ENCODE data around the gene USP47. TPM values are rescaled to one million over a fixed set of nuclear protein-coding genes. Genes with fewer than 3 reads are reported as not detected.

USP47 gene
- total and polyA plus RNA-seq, 2 of the 8 experiments (the other 6 are each of a cell fraction or from before 2014, with no cell fraction given) = 4.2 to 21.3 TPM

GRCh38 chr11:12007230-12007593 lies 165.4 kb downstream of the USP47 start:
- Histone ChIP-seq H3K56ac (replicated peaks; ENCODE audit: insufficient read length, low read depth, low read length) (no peak overlapping the region), H3K23me2 (ENCODE audit: low read depth, low read length) (peaks cover 12% of the 10 kb centered on the region; the same call in 1 of the 2 replicates), H3K18ac (ENCODE audit: extremely low read depth, low read length) (no peak overlapping the region), H4K5ac (ENCODE audit: insufficient read length, low read depth, low read length) (no peak overlapping the region), H3K27ac (ENCODE audit: low read depth, low read length) (no peak overlapping the region), H3K36me3 (ENCODE audit: control insufficient read depth in 2 of 4, insufficient read depth in 4 of 4, low read length in 3 of 4) (peaks cover 0 to under 1% (median 0%) of the 10 kb centered on the region in 4 experiments; a peak in 3 of 8 replicates), H2AFZ (ENCODE audit: low read length) (no peak overlapping the region), H3K79me2 (ENCODE audit: control insufficient read depth in 1 of 2, insufficient read depth in 2 of 2, low read length in 2 of 2) (no peaks in the 10 kb centered on the region), H3K23ac (ENCODE audit: insufficient read length) (no peak overlapping the region), H2BK15ac (ENCODE audit: low read length) (no peak overlapping the region), H2BK5ac (ENCODE audit: low read depth, low read length) (no peak overlapping the region), H3K27me3 (replicated peaks in 1 of 4; ENCODE audit: control insufficient read depth in 3 of 4, extremely low read depth in 1 of 4, insufficient read depth in 3 of 4, low read length in 3 of 4) (peaks cover 0 to 13% (median 10%) of the 10 kb centered on the region in 4 experiments; a peak in 4 of 7 replicates), H4K91ac (replicated peaks; ENCODE audit: insufficient read length, low read length) (no peak overlapping the region), H3K14ac (ENCODE audit: insufficient read length) (no peak overlapping the region), H2BK12ac (ENCODE audit: low read depth, low read length) (no peak overlapping the region), H3K4me2 (ENCODE audit: insufficient read depth in 1 of 2, low read depth in 2 of 2, low read length in 2 of 2) (peak overlapping the region; percentile 91 to 92; a peak in 2 of 4 replicates), H3K79me1 (ENCODE audit: low read depth, low read length) (no peaks in the 10 kb centered on the region), H3K9ac (replicated peaks in 1 of 4; ENCODE audit: extremely low read depth in 1 of 4, low read depth in 3 of 4, low read length in 3 of 4) (no peak overlapping the region), H4K20me1 (replicated peaks in 1 of 2; ENCODE audit: control insufficient read depth in 1 of 2, insufficient read depth in 2 of 2, low read length in 2 of 2) (peaks cover 2 to 13% of the 10 kb centered on the region in 2 experiments), H2AK5ac (ENCODE audit: low read depth, low read length) (no peak overlapping the region), H2BK20ac (ENCODE audit: low read length) (no peak overlapping the region), H4K8ac (ENCODE audit: extremely low read depth, insufficient read depth, low read length) (no peak overlapping the region), H3K4ac (replicated peaks; ENCODE audit: insufficient read length, low read depth, low read length) (no peak overlapping the region), H3K4me1 (replicated peaks in 1 of 4; ENCODE audit: control insufficient read depth in 3 of 4, insufficient read depth in 4 of 4, low read length in 3 of 4) (peaks cover 0 to 19% (median 5%) of the 10 kb centered on the region in 4 experiments; a peak in 6 of 7 replicates), H3K9me3 (ENCODE audit: insufficient read depth in 2 of 2, low read depth in 1 of 2, low read length in 1 of 2) (no peaks in the 10 kb centered on the region), H2BK120ac (replicated peaks; ENCODE audit: low read depth, low read length) (no peak overlapping the region), H3K4me3 (ENCODE audit: extremely low read depth in 1 of 4, insufficient read depth in 2 of 4, low read depth in 3 of 4, low read length in 4 of 4) (no peak overlapping the region; a peak in 1 of 8 replicates)
- ChIA-PET CTCF (ENCODE audit: partially characterized antibody) (interaction anchor here (0.7 to 4.2 kb wide), 10 partner anchors 16 to 273 kb away, joined by 3 to 30 read pairs (median 3); no protein-coding TSS in a partner anchor), POLR2A (ENCODE audit: partially characterized antibody) (interaction anchor here (0.6 to 3.3 kb wide), 3 partner anchors 14 to 941 kb away, joined by 3 to 10 read pairs (median 7); no protein-coding TSS in a partner anchor)
- WGBS, 2 experiments (ENCODE audit: extremely low coverage in 1 of 2, insufficient coverage in 1 of 2, insufficient read length in 1 of 2, insufficient replicate concordance in 2 of 2, low coverage in 1 of 2, low lambda C conversion rate in 2 of 2, missing lambda C conversion rate in 1 of 2) = 74% methylated on average over 5 of the region's 5 CpGs; no CpG with 5 or more reads in 1 of the 2 experiments
- no peak for DNase-seq (ENCODE audit: low read depth in 1 of 2, low spot score in 2 of 2)
- FAIRE-seq = no peak
- no peak for TF ChIP-seq CREB1 (IDR thresholded peaks at IDR 0.05)
- no peak for TF ChIP-seq EGR1 (IDR thresholded peaks at IDR 0.05; ENCODE audit: borderline replicate concordance, low read depth, low read length)
- no peak for TF ChIP-seq CHD2 (IDR thresholded peaks at IDR 0.05; ENCODE audit: low read length)
- TF ChIP-seq TEAD4 (IDR thresholded peaks at IDR 0.05; ENCODE audit: low read depth, low read length) = no peak
- no peak for TF ChIP-seq MAX (IDR thresholded peaks at IDR 0.05)
- TF ChIP-seq SIN3A (conservative IDR thresholded peaks at IDR 0.05 in 1 of 2, IDR thresholded peaks at IDR 0.05 in 1 of 2; ENCODE audit: low read depth in 1 of 2, low read length in 2 of 2) = peak in 1 of 2 experiments; percentile 66; a peak in 1 of 4 replicates
- TF ChIP-seq HDAC6 (IDR thresholded peaks at IDR 0.05; ENCODE audit: low read depth, low read length) = no peak
- peak; percentile 58 for TF ChIP-seq SAP30 (IDR thresholded peaks at IDR 0.05; ENCODE audit: insufficient read depth, insufficient replicate concordance, low read length)
- TF ChIP-seq RXRA (IDR thresholded peaks at IDR 0.05; ENCODE audit: insufficient read depth, low read depth, low read length) = no peak
- TF ChIP-seq BCL11A (IDR thresholded peaks at IDR 0.05; ENCODE audit: low read depth in 2 of 2, low read length in 2 of 2) = no peak
